Tibial nerve (tissue), 4 donors: ENCODE results near the gene SLC5A2. TPM values are rescaled to one million over a fixed set of nuclear protein-coding genes. Genes with fewer than 3 reads are reported as not detected.
A peak's percentile ranks its signal among the peaks of the same experiment; 100 is the strongest.
"Not testable (repeated sequence)": the region's sequence is repeated elsewhere in the genome, so short reads cannot be mapped to it uniquely, and the experiment has no call there.

Experiments
- DNase-seq, 2 donors: peaks; one replicate each; pipeline ENCODE4 v3.0.0-alpha.2; 2019; ENCODE audit warnings: low spot score in 2 of 2
- H3K27ac ChIP-seq, 4 donors: fragments of 200-600 bp; sonication (generic) in 3 of 4; one replicate each; pipeline ENCODE4 v1.5.1; 2017 to 2019; ENCODE audit warnings: mild to moderate bottlenecking in 1 of 4
- H3K27me3 ChIP-seq, 2 donors: fragments of 200-600 bp; sonication (generic) in 1 of 2; one replicate each; pipeline versions ENCODE4 v1.5.1 to v1.6.0; 2017 to 2019
- H3K36me3 ChIP-seq, 3 donors: fragments of 200-600 bp; sonication (generic); one replicate each; pipeline ENCODE4 v1.5.1; 2018 to 2019
- H3K4me1 ChIP-seq, 4 donors: fragments of 200-600 bp; sonication (generic) in 3 of 4; one replicate each; pipeline ENCODE4 v1.5.1; 2017 to 2019
- H3K4me3 ChIP-seq, 4 donors: fragments of 200-600 bp; sonication (generic) in 3 of 4; one replicate each; pipeline ENCODE4 v1.5.1; 2017 to 2019; ENCODE audit warnings: mild to moderate bottlenecking in 1 of 4, moderate library complexity in 1 of 4
- H3K9me3 ChIP-seq, 4 donors: fragments of 200-600 bp; sonication (generic) in 3 of 4; one replicate each; pipeline ENCODE4 v1.5.1; 2017 to 2019
- EP300 ChIP-seq, 2 donors: sonication (generic); formaldehyde crosslinking; IDR thresholded peaks; one replicate each; pipeline ENCODE4 v1.6.1; 2017; ENCODE audit warnings: antibody characterized with exemption in 2 of 2, mild to moderate bottlenecking in 1 of 2
- POLR2A ChIP-seq, 2 donors: fragments of 450-650 bp; IDR thresholded peaks; one replicate each; pipeline ENCODE4 v1.6.1; 2017; ENCODE audit warnings: antibody characterized with exemption in 2 of 2, mild to moderate bottlenecking in 2 of 2, moderate library complexity in 2 of 2
- WGBS, 2 donors: methylation state at CpG; one replicate each; pipeline ENCODE4 v1.1.5; 2018; 5-methylcytosine and 5-hydroxymethylcytosine counted together
- total RNA-seq, 4 donors: library from RNA; depleted of rRNA; stranded (reverse); fragments of >200 nt; gene quantifications; one replicate each; pipeline ENCODE4 v1.1.0, GENCODE V29; 2016
- TF ChIP-seq, protein P1 (sequence below), 5 experiments: fragments of 200-600 bp in 3 of 5; fragments of 450-650 bp in 2 of 5; sonication (generic) in 3 of 5; IDR thresholded peaks; one replicate each; pipeline ENCODE4 v1.5.1; 2016 to 2019; ENCODE audit warnings: antibody characterized with exemption in 5 of 5, mild to moderate bottlenecking in 3 of 5, moderate library complexity in 2 of 5

SLC5A2 gene
- total RNA-seq, 4 donors from 2014 or later: not detected

DNA sequence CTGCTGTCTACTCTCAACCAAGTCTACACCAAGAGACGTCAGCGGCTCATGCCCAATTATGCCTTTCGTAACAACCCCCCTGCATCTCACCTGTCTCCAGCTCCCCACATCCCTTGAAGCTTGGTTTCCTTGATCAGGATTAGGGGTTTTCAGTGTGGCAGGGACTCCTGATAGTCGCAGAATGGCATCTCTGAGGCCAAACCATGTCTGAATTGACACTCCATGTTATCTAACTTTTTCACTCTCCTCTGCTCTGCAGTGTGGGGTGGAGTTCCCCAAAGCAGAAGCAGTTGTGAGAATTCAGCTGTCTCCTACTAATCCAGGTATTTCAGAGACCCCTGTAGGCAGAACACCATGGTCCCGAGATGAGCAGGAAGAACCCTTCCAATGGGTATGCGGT is 39.1 kb downstream of the SLC5A2 start:
- TF ChIP-seq POLR2A (IDR thresholded peaks at IDR 0.05) (no peak), EP300 (IDR thresholded peaks at IDR 0.05) (no peak)
- TF ChIP-seq, protein P1, sequence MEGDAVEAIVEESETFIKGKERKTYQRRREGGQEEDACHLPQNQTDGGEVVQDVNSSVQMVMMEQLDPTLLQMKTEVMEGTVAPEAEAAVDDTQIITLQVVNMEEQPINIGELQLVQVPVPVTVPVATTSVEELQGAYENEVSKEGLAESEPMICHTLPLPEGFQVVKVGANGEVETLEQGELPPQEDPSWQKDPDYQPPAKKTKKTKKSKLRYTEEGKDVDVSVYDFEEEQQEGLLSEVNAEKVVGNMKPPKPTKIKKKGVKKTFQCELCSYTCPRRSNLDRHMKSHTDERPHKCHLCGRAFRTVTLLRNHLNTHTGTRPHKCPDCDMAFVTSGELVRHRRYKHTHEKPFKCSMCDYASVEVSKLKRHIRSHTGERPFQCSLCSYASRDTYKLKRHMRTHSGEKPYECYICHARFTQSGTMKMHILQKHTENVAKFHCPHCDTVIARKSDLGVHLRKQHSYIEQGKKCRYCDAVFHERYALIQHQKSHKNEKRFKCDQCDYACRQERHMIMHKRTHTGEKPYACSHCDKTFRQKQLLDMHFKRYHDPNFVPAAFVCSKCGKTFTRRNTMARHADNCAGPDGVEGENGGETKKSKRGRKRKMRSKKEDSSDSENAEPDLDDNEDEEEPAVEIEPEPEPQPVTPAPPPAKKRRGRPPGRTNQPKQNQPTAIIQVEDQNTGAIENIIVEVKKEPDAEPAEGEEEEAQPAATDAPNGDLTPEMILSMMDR (IDR thresholded peaks at IDR 0.05): no peak
- no peaks in the 10 kb centered on the region for H3K9me3 ChIP-seq
- H3K27me3 ChIP-seq: no peaks in the 10 kb centered on the region
- 85 to 86% methylated on average over 6 of the region's 6 CpGs for WGBS, 2 donors
- no peaks in the 10 kb centered on the region for H3K36me3 ChIP-seq
- H3K27ac ChIP-seq: no peak overlapping the region
- no peak for DNase-seq
- no peak overlapping the region for H3K4me3 ChIP-seq
- no peaks in the 10 kb centered on the region for H3K4me1 ChIP-seq

DNA sequence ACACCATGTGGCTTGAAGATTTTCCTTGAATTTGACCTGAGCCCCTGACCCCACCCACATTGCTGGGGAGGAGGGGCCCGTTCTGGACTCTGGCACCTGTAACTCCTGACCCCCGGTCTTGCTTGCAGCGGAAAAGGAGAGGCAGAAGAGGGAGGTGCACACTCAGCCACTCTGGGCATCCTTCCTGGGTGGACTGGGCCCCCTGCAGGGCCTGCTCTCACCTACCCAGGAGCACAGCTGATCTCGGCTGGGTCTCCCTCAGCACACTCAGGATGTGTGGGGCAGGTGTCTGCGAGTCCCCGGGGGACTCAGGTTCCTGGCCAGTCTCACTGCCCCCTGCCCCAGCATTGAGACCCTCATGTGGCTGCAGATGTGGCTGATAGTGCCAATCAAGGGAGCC is 40.8 kb downstream of the SLC5A2 start:
- not testable (repeated sequence) for H3K4me3 ChIP-seq, H3K36me3 ChIP-seq, H3K9me3 ChIP-seq, DNase-seq, H3K4me1 ChIP-seq, H3K27ac ChIP-seq, H3K27me3 ChIP-seq
- 60 to 84% methylated on average over 3 to 5 of the region's 6 CpGs for WGBS, 2 donors

DNA sequence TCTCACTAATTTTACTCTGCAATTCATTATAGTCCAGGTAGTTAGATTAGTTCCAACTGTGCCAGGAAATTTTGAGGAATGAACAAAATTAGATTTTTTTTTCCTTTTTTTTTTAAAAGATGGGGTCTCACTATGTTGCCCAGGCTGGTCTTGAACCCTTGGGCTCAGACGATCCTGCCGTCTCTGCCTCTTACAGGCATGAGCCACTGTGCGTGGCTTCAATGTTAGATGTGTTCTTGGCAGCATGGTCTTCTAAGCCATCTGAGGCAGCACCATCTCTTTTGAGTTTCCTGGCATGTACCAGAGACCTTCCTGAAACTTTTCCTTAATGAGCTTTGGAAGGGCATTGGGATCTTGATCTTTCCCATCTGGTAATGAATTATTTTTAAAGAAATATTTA is 42.2 kb downstream of the SLC5A2 start:
- TF ChIP-seq, protein P1 (IDR thresholded peaks at IDR 0.05): no peak
- TF ChIP-seq EP300 (IDR thresholded peaks at IDR 0.05) (no peak), POLR2A (IDR thresholded peaks at IDR 0.05) (no peak)
- 80 to 95% methylated on average over 3 of the region's 3 CpGs for WGBS, 2 donors
- Histone ChIP-seq H3K27me3 (peaks cover 0 to 16% of the 10 kb centered on the region in 2 donors), H3K4me1 (peaks cover 0 to 14% (median 0%) of the 10 kb centered on the region in 4 donors), H3K36me3 (no peaks in the 10 kb centered on the region), H3K4me3 (no peak overlapping the region), H3K27ac (no peak overlapping the region), H3K9me3 (no peaks in the 10 kb centered on the region)
- no peak for DNase-seq

DNA sequence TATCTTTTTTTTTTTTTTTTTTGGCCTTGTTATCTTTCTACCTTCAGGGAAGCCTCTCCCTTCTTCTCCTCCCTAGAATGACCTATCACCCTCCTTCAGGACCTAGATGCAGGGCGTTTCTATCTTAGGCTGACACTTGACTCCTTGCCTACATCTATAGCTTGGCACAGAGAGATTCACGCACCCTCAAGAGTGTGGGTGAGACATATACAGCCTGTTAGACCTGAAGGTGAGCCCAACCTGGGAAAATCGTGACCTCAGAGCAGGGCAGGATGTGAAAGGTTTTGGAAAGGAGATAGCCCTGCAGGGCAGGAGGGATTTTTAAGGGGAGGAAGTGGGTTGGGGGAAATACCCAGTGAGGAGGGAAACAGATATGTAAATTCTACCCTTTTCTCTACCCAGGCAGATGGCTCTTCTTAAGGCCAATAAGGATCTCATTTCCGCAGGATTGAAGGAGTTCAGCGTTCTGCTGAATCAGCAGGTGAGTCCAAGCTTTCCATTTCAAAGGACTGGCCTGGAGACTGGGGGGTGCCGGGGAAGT is 44.9 kb downstream of the SLC5A2 start, which contains the start of gene AHSP:
Gene AHSP, plus strand, starts transcription at position 167 of the 541 bp plus-strand sequence. Its CDS starts 240 bp downstream, at position 407.
- H3K27me3 ChIP-seq: peaks cover 0 to 21% of the 10 kb centered on the region in 2 donors
- H3K4me3 ChIP-seq: peak within 1 kb of the TSS in 1 of 4 donors; percentile 47
- H3K36me3 ChIP-seq: no peaks in the 10 kb centered on the region
- WGBS, 2 donors: 53 to 56% methylated on average over 6 of the region's 6 CpGs
- no peak within 1 kb of the TSS for H3K27ac ChIP-seq
- peaks cover 0 to 14% (median 0%) of the 10 kb centered on the region in 4 donors for H3K4me1 ChIP-seq
- H3K9me3 ChIP-seq: no peaks in the 10 kb centered on the region
- no peak for DNase-seq
- TF ChIP-seq, protein P1 (IDR thresholded peaks at IDR 0.05): no peak
- TF ChIP-seq EP300 (IDR thresholded peaks at IDR 0.05): no peak
- no peak for TF ChIP-seq POLR2A (IDR thresholded peaks at IDR 0.05)

DNA sequence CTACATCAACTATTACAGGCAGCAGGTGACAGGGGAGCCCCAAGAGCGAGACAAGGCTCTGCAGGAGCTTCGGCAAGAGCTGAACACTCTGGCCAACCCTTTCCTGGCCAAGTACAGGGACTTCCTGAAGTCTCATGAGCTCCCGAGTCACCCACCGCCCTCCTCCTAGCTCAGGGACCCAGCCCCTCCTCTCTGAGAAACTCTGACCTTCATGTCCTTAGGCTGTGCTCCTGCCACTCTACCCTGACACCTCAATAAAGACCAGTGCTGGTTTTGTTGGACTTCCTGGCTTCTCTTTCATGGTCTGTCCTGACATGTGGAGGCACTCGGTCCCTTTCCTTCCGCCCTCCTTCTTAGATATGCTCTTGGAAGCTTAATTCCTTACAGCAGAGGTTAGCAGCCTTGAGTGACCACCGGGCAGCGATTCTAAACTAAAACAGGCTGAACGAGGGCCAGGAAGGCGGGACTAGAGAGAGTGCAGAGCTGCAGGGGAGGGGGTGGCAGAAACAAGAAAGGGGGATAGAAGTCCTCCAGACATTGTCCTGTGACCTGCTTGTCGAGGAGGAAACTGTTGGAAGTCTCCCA is 45.7 kb downstream of the SLC5A2 start:
- peaks cover 0 to 14% (median 0%) of the 10 kb centered on the region in 4 donors for H3K4me1 ChIP-seq
- no peaks in the 10 kb centered on the region for H3K9me3 ChIP-seq
- peaks cover 0 to 21% of the 10 kb centered on the region in 2 donors for H3K27me3 ChIP-seq
- no peaks in the 10 kb centered on the region for H3K36me3 ChIP-seq
- H3K4me3 ChIP-seq: peak overlapping the region in 2 of 4 donors; percentile 14 to 47
- TF ChIP-seq POLR2A (IDR thresholded peaks at IDR 0.05): no peak
- TF ChIP-seq, protein P1 (IDR thresholded peaks at IDR 0.05): no peak
- TF ChIP-seq EP300 (IDR thresholded peaks at IDR 0.05): no peak
- DNase-seq: no peak
- WGBS, 2 donors: 29 to 41% methylated on average over 11 of the region's 11 CpGs
- H3K27ac ChIP-seq: no peak overlapping the region
